Kidney epithelial cell (primary cell): ENCODE results near the gene ZCCHC18. TPM values are rescaled to one million over a fixed set of nuclear protein-coding genes. Genes with fewer than 3 reads are reported as not detected.

Source experiments
- DNase-seq: peaks from one replicate; pipeline ENCODE4 v3.0.0-alpha.2; 2010; ENCODE audit warnings: low read depth
- H3K27me3 ChIP-seq: 2 replicates; pipeline ENCODE4 v1.6.0; 2011; ENCODE audit warnings: low read length; ENCODE audit not compliant: control insufficient read depth, insufficient read depth
- H3K36me3 ChIP-seq: 2 replicates; pipeline ENCODE4 v1.5.1; 2011; ENCODE audit warnings: low read length; ENCODE audit not compliant: control insufficient read depth, insufficient read depth
- H3K4me3 ChIP-seq: 2 replicates; pipeline ENCODE4 v1.5.1; 2011; ENCODE audit warnings: low read depth, mild to moderate bottlenecking, control low read depth, low read length
- CTCF ChIP-seq: IDR thresholded peaks from 2 replicates; pipeline ENCODE4 v1.5.1; 2011; ENCODE audit warnings: mild to moderate bottlenecking, moderate library complexity, low read length, control low read depth, inconsistent platforms; ENCODE audit not compliant: insufficient read depth, poor library complexity, severe bottlenecking
- total RNA-seq: library from RNA; depleted of rRNA; stranded (reverse); fragments of >200 nt; gene quantifications from 2 replicates; pipeline ENCODE4 v1.2.3, GENCODE V29; 2015

The ZCCHC18 gene
- total RNA-seq, 1 donor from 2014 or later: 1.5 TPM

- H3K4me3 ChIP-seq: peak overlapping the region; percentile 52
- no peak for DNase-seq
- no peaks in the 10 kb centered on the region for H3K27me3 ChIP-seq
- H3K36me3 ChIP-seq: no peaks in the 10 kb centered on the region
- TF ChIP-seq CTCF: peak; percentile 50
These were observed 1.1 kb downstream of the ZCCHC18 start for GRCh38 chrX:104113222-104113965.

DNA sequence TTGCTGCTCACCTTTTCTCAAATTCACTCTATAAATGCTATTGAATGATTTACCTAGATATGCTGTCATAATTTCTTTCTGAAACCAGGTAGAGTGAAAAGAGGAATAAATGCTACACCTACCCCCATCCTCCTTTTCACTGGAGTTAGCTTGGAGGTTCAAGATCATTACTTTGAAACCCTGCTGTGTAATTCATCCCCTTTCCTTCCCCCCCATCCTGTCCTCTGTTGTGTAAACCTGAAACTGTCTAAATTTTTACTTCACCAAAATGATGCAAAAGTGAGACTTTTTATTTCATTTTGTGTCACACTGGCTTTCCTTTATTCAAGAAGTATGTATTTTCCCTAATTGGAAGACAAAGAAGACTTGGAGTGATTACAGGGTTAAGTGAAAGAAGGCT is 5.4 kb downstream of the ZCCHC18 start:
- Histone ChIP-seq H3K4me3 (no peak overlapping the region), H3K36me3 (no peaks in the 10 kb centered on the region), H3K27me3 (no peaks in the 10 kb centered on the region)
- DNase-seq: no peak
- no peak for TF ChIP-seq CTCF

GRCh38 chrX:104118765-104119164 is 6.4 kb downstream of the ZCCHC18 start:
- no peak overlapping the region for H3K4me3 ChIP-seq
- no peak for TF ChIP-seq CTCF
- H3K27me3 ChIP-seq: no peaks in the 10 kb centered on the region
- H3K36me3 ChIP-seq: no peaks in the 10 kb centered on the region
- DNase-seq: no peak

- Histone ChIP-seq H3K27me3 (no peaks in the 10 kb centered on the region), H3K4me3 (no peak overlapping the region), H3K36me3 (no peaks in the 10 kb centered on the region)
- TF ChIP-seq CTCF: no peak
- DNase-seq: no peak
These were observed 10.5 kb downstream of the ZCCHC18 start for GRCh38 chrX:104122829-104123228.

GRCh38 chrX:104126856-104127255 is 14.5 kb downstream of the ZCCHC18 start:
- TF ChIP-seq CTCF: no peak
- Histone ChIP-seq H3K36me3 (no peaks in the 10 kb centered on the region), H3K27me3 (peaks cover 2% of the 10 kb centered on the region), H3K4me3 (no peak overlapping the region)
- no peak for DNase-seq

- TF ChIP-seq CTCF: no peak
- Histone ChIP-seq H3K36me3 (no peaks in the 10 kb centered on the region), H3K4me3 (no peak overlapping the region), H3K27me3 (peaks cover 2% of the 10 kb centered on the region)
- DNase-seq: no peak
These were observed 18.5 kb downstream of the ZCCHC18 start for GRCh38 chrX:104130808-104131207.
